Vein endothelial cell (primary cell): ENCODE measurements around the gene CCER1. TPM values are rescaled to one million over a fixed set of nuclear protein-coding genes. Genes with fewer than 3 reads are reported as not detected.

Source experiments
- total RNA-seq: library from RNA; depleted of rRNA; stranded (reverse); fragments of >200 nt; gene quantifications from 2 replicates; pipeline ENCODE4 v1.2.3, GENCODE V29; 2012

CCER1 gene
- not detected in 2 replicates for total RNA-seq

GRCh38 chr12:90954921-90955320, at the start of gene CCER1:
CCER1 (minus strand) TSS chr12:90955176; CDS start chr12:90954742, 434 bp downstream.

Other genes with a start within 250 kb of the CCER1 start
- gene EPYC, start 49.8 kb upstream of the CCER1 start, total RNA-seq, result not detected in 2 replicates
- gene KERA, start 102.8 kb upstream of the CCER1 start, total RNA-seq, result not detected in 2 replicates
- gene LUM, start 156.3 kb upstream of the CCER1 start, total RNA-seq, result 1.2 and 1.3 TPM in 2 replicates
- 1.3 and 1.4 TPM in 2 replicates for gene DCN, start 227.6 kb upstream of the CCER1 start, total RNA-seq